GM19324 (cell line): ENCODE results near the gene MIOX.

ENCODE experiments used
- ATAC-seq: cut with Tn5 transposase; IDR thresholded peaks from one replicate; pipeline ENCODE4 v1.9.1; 2021; ENCODE audit warnings: mild to moderate bottlenecking, moderate library complexity; ENCODE audit not compliant: unreplicated experiment, low FRiP score

The MIOX gene

GRCh38 chr22:50454556-50455075 lies 32.0 kb upstream of the MIOX start:
- ATAC-seq: no peak

GRCh38 chr22:50455201-50455600 lies 31.5 kb upstream of the MIOX start:
- no peak for ATAC-seq

- no peak for ATAC-seq
Observed at GRCh38 chr22:50456026-50456425, 30.6 kb upstream of the MIOX start.

- no peak for ATAC-seq
Observed at GRCh38 chr22:50456466-50457234, 30.0 kb upstream of the MIOX start.

- ATAC-seq: no peak
Observed at GRCh38 chr22:50459016-50459415, 27.6 kb upstream of the MIOX start.

GRCh38 chr22:50459496-50460140 lies 27.0 kb upstream of the MIOX start:
- ATAC-seq: no peak

- ATAC-seq: no peak
Observed at GRCh38 chr22:50460938-50461337, 25.7 kb upstream of the MIOX start.

GRCh38 chr22:50461536-50461935 lies 25.1 kb upstream of the MIOX start:
- ATAC-seq: no peak

- no peak for ATAC-seq
Observed at GRCh38 chr22:50461979-50462540, 24.6 kb upstream of the MIOX start.

- no peak for ATAC-seq
Observed at GRCh38 chr22:50463188-50463900, 23.3 kb upstream of the MIOX start.

GRCh38 chr22:50464451-50464850 lies 22.2 kb upstream of the MIOX start:
- ATAC-seq: no peak

- no peak for ATAC-seq
Observed at GRCh38 chr22:50465066-50465930, 21.4 kb upstream of the MIOX start.

- ATAC-seq: no peak
Observed at GRCh38 chr22:50467341-50467740, 19.3 kb upstream of the MIOX start.

GRCh38 chr22:50467773-50468440 lies 18.8 kb upstream of the MIOX start:
- ATAC-seq: no peak

- no peak for ATAC-seq
Observed at GRCh38 chr22:50468626-50469025, 18.0 kb upstream of the MIOX start.

- ATAC-seq: peak; percentile 58
Observed at GRCh38 chr22:50469377-50470305, 17.0 kb upstream of the MIOX start.

GRCh38 chr22:50470491-50470890 lies 16.2 kb upstream of the MIOX start:
- no peak for ATAC-seq

- ATAC-seq: no peak
Observed at GRCh38 chr22:50471197-50471847, 15.3 kb upstream of the MIOX start.
